Endothelial cell (in vitro differentiated cells): Measurements from ENCODE around the gene PAPLN. TPM values are rescaled to one million over a fixed set of nuclear protein-coding genes. Genes with fewer than 3 reads are reported as not detected.

Source experiments
- DNase-seq: peaks from one replicate; pipeline ENCODE4 v3.0.0; 2021; ENCODE audit warnings: low spot score
- H3K27ac Mint-ChIP-seq: one replicate; pipeline ENCODE4 v1.8.0; 2021; ENCODE audit warnings: mixed read lengths, inconsistent platforms; ENCODE audit not compliant: unreplicated experiment
- H3K27me3 Mint-ChIP-seq: one replicate; pipeline ENCODE4 v1.8.0; 2021; ENCODE audit warnings: mild to moderate bottlenecking, moderate library complexity, mixed read lengths, inconsistent platforms; ENCODE audit not compliant: unreplicated experiment
- H3K36me3 Mint-ChIP-seq: one replicate; pipeline ENCODE4 v1.8.0; 2021; ENCODE audit warnings: mild to moderate bottlenecking, low read depth, mixed read lengths, inconsistent platforms; ENCODE audit not compliant: unreplicated experiment
- H3K4me1 Mint-ChIP-seq: one replicate; pipeline ENCODE4 v1.8.0; 2021; ENCODE audit warnings: mild to moderate bottlenecking, mixed read lengths, inconsistent platforms; ENCODE audit not compliant: unreplicated experiment
- H3K4me3 Mint-ChIP-seq: one replicate; pipeline ENCODE4 v1.8.0; 2021; ENCODE audit warnings: mild to moderate bottlenecking, mixed read lengths, inconsistent platforms; ENCODE audit not compliant: unreplicated experiment
- H3K9me3 Mint-ChIP-seq: one replicate; pipeline ENCODE4 v1.8.0; 2021; ENCODE audit warnings: mixed read lengths, inconsistent platforms; ENCODE audit not compliant: unreplicated experiment
- total RNA-seq: library from RNA; stranded (reverse); fragmentation: NEBNext Ultra II Directional; extraction: Animal tissue kit (Norgen Biotek cat#: 25700); gene quantifications from one replicate; pipeline ENCODE4 v1.2.1, GENCODE V29; 2021; ENCODE audit not compliant: unreplicated experiment
- TF ChIP-seq, protein P1 (sequence below): fragments of 200-600 bp; sonication (generic); IDR thresholded peaks from one replicate; pipeline ENCODE4 v1.5.0; 2021; ENCODE audit warnings: antibody characterized with exemption; ENCODE audit not compliant: unreplicated experiment

PAPLN gene
- total RNA-seq, 1 donor from 2014 or later, result 1.1 TPM

DNA sequence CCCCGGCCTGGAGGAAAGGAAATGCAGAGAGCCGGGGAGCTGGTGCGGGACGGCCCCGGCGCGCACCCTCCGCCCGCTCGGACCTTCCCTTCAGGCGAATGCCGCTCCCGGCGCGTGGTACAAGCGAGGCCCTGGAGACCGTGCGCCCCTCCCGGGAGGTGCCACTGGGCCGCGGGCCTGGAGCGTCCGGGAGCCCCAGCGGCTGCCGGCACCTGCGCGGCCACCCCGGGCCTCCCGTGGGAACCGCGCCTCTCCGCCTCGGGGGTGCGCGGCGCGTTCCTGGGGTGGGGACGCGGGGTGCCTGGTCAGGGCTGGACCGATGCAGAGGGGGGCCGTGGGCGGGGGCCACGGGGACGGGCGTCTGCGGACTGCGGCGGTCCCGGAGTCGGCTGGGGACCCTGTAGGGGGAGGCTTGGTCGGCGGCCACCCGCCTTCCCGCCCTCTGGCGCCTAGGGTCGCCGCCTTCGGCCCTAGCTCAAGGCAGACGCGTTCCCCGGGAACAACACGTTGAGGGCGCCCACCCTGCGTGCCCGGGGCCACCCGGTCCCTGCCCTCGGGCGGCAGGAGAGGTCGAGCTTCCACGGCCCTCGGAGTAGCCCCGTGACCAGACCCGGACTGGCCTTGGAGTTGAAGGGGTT is 599 bp downstream of the PAPLN start:
- H3K36me3 Mint-ChIP-seq, result peaks cover 5% of the 10 kb centered on the region
- no peak for DNase-seq
- peaks cover 28% of the 10 kb centered on the region for H3K27me3 Mint-ChIP-seq
- peaks cover 17% of the 10 kb centered on the region for H3K4me1 Mint-ChIP-seq
- H3K27ac Mint-ChIP-seq, result no peak overlapping the region
- no peaks in the 10 kb centered on the region for H3K9me3 Mint-ChIP-seq
- TF ChIP-seq, protein P1, sequence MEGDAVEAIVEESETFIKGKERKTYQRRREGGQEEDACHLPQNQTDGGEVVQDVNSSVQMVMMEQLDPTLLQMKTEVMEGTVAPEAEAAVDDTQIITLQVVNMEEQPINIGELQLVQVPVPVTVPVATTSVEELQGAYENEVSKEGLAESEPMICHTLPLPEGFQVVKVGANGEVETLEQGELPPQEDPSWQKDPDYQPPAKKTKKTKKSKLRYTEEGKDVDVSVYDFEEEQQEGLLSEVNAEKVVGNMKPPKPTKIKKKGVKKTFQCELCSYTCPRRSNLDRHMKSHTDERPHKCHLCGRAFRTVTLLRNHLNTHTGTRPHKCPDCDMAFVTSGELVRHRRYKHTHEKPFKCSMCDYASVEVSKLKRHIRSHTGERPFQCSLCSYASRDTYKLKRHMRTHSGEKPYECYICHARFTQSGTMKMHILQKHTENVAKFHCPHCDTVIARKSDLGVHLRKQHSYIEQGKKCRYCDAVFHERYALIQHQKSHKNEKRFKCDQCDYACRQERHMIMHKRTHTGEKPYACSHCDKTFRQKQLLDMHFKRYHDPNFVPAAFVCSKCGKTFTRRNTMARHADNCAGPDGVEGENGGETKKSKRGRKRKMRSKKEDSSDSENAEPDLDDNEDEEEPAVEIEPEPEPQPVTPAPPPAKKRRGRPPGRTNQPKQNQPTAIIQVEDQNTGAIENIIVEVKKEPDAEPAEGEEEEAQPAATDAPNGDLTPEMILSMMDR, result no peak
- peak overlapping the region; percentile 25 for H3K4me3 Mint-ChIP-seq

DNA sequence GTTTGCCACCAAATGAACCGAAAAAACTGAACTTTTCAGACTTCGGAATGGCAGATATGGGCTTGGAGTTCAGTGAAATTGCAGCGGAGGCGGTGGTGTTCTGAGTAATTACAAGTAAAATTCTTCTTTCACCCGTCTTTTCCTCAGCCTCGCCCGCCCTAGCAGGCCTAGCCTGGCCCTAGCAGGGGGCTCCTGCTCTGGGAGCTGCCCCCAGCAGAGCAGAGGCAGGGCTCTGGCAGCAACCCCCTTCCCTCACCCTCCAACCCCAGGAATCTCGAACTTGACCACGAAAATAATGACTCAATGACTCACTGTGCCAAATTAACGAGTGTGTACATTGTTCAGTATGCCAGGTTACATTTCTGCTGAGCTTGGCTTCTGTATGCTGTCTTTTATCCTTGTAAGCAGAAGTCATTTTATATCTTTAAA is 1.1 kb downstream of the PAPLN start:
- Mint-ChIP-seq H3K27me3 (peaks cover 32% of the 10 kb centered on the region), H3K36me3 (peaks cover 5% of the 10 kb centered on the region), H3K4me1 (peaks cover 17% of the 10 kb centered on the region), H3K9me3 (no peaks in the 10 kb centered on the region), H3K27ac (no peak overlapping the region), H3K4me3 (peak overlapping the region; percentile 25)
- DNase-seq, result no peak
- TF ChIP-seq, protein P1, result no peak

DNA sequence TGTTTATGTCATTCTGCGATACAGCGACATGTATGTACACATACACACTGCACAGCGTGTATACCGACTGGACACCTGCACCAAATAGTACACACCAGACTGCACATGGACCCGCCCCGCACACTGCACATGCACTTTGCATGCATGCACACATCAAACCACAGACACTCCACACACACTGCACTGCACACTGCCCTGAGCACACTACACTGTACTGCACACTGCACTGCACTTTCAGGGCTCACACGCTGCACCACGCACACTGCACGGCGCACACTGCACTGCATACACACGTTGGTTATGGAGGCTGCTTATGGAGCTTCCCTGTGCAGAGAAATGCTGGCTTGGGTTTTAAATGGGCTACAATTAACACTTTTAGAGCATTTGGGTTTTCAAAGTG is 1.6 kb downstream of the PAPLN start:
- DNase-seq, result no peak
- Mint-ChIP-seq H3K27ac (no peak overlapping the region), H3K4me3 (no peak overlapping the region), H3K4me1 (peaks cover 17% of the 10 kb centered on the region), H3K27me3 (peaks cover 32% of the 10 kb centered on the region), H3K36me3 (peaks cover 5% of the 10 kb centered on the region), H3K9me3 (no peaks in the 10 kb centered on the region)
- TF ChIP-seq, protein P1, result no peak

DNA sequence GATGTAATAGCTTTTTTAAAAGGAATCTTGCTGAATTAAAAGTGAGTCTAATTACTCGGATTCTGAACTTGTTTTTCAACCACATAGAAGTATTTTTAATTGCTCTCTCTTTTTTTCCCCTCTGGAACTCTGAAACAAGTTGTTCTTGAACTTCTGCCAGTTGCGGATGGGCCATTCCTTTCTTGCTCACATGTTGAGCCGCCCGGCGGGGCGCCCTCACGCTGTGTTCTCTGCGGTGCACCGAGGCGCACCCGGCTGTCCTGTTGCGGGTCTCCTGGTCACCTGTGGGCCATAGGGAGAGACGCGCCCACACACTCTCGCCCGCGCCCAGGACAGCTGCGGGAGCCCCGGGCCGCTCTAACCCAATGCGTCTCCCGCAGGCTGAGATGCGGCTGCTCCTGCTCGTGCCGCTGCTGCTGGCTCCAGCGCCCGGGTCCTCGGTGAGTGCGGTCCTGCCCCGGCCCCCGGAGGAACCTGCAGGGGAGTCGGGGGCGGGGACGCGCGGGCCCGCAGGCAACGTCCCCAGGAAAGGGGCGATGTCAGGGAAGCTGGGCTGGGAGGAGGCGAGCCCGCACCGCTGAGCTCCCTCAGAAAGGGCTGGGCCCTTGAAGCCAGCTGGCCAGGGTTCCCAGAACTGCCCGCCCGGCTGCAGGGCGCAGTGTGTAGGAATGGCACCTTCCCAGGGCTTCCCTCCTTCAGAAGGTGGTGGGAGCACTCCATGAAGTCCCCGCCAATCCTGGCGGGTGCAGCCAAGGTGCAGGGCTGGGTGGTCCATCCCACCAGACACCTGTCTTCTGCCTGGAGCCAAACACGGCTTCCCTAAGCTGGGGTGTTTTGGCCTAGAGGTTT is 2.3 kb downstream of the PAPLN start:
- Mint-ChIP-seq H3K4me1 (peaks cover 17% of the 10 kb centered on the region), H3K4me3 (no peak overlapping the region), H3K36me3 (peaks cover 5% of the 10 kb centered on the region), H3K27me3 (peaks cover 31% of the 10 kb centered on the region), H3K27ac (no peak overlapping the region), H3K9me3 (no peaks in the 10 kb centered on the region)
- TF ChIP-seq, protein P1, result no peak
- DNase-seq, result peak; percentile 34
